ENCODE results near the gene COA8. TPM values are rescaled to one million over a fixed set of nuclear protein-coding genes. Genes with fewer than 3 reads are reported as not detected.

The COA8 gene
- total and polyA plus RNA-seq, 2 of the 8 experiments (the other 6 are each of a cell fraction or from before 2014, with no cell fraction given) = 7.1 to 35.5 TPM

DNA sequence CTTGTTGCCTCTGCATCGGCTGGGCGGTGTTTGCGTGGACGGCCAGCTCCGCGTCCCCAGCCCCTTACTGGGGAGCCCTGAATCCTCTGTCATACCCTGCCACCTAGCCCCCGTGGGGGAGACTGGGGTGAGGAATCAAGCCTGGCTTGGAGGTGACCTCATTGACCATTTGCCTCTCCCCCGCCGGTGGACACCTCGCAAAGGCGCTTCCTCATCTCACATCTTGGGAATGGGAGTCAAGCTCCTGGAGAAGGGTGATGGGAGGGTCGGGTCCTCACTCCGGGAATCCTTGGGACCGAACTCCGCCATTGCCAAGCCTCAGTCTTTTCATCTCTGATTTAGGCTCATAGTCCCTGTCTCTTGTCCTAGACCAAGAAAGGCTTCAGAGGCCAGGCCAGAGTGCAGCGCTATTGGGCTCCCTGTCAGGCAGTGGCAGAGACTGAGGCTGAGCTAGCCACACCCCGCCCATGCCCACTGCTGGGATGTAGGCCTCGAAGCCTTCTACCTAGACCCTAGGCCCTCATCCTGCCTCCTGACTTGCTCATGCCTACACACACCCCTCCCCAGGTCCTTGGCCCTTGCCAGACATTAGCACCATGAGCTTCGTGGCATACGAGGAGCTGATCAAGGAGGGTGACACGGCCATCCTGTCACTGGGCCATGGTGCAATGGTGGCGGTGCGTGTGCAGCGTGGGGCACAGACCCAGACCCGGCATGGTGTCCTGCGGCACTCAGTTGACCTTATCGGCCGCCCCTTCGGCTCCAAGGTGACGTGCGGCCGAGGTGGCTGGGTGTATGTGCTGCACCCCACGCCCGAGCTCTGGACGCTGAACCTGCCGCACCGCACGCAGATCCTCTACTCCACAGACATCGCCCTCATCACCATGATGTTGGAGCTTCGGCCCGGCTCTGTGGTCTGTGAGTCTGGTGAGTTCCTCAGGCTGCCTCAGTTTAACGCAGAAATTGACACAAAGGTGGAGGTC, 33.1 kb upstream of the COA8 start:
- Histone ChIP-seq H3K36me3 (ENCODE audit: control insufficient read depth in 2 of 4, insufficient read depth in 4 of 4, low read length in 3 of 4) (peaks cover 0 to 10% (median 1%) of the 10 kb centered on the region in 4 experiments; a peak in 3 of 8 replicates), H4K20me1 (replicated peaks in 1 of 2; ENCODE audit: control insufficient read depth in 1 of 2, insufficient read depth in 2 of 2, low read length in 2 of 2) (peaks cover 13 to 37% of the 10 kb centered on the region in 2 experiments), H3K4ac (replicated peaks; ENCODE audit: insufficient read length, low read depth, low read length) (peak overlapping the region; percentile 97), H3K56ac (replicated peaks; ENCODE audit: insufficient read length, low read depth, low read length) (peak overlapping the region; percentile 44), H2BK12ac (ENCODE audit: low read depth, low read length) (no peak overlapping the region; the same call in 1 of the 2 replicates), H3K18ac (ENCODE audit: extremely low read depth, low read length) (no peak overlapping the region), H3K27ac (ENCODE audit: low read depth, low read length) (peak overlapping the region; percentile 59; the same call in 1 of the 2 replicates), H2BK5ac (ENCODE audit: low read depth, low read length) (no peak overlapping the region), H3K9ac (replicated peaks in 1 of 4; ENCODE audit: extremely low read depth in 1 of 4, low read depth in 3 of 4, low read length in 3 of 4) (peak overlapping the region; percentile 59 to 82 (median 68)), H3K9me3 (ENCODE audit: insufficient read depth in 2 of 2, low read depth in 1 of 2, low read length in 1 of 2) (no peaks in the 10 kb centered on the region), H3K4me1 (replicated peaks in 1 of 4; ENCODE audit: control insufficient read depth in 3 of 4, insufficient read depth in 4 of 4, low read length in 3 of 4) (peaks cover 0 to 12% (median 10%) of the 10 kb centered on the region in 4 experiments; a peak in 6 of 7 replicates), H2BK20ac (ENCODE audit: low read length) (no peak overlapping the region), H3K23me2 (ENCODE audit: low read depth, low read length) (peaks cover 8% of the 10 kb centered on the region; the same call in 1 of the 2 replicates), H3K4me3 (ENCODE audit: extremely low read depth in 1 of 4, insufficient read depth in 2 of 4, low read depth in 3 of 4, low read length in 4 of 4) (peak overlapping the region; percentile 61 to 97 (median 94)), H2AFZ (ENCODE audit: low read length) (no peak overlapping the region), H3K79me2 (ENCODE audit: control insufficient read depth in 1 of 2, insufficient read depth in 2 of 2, low read length in 2 of 2) (peaks cover 5 to 20% of the 10 kb centered on the region in 2 experiments; a peak in 3 of 4 replicates), H3K23ac (ENCODE audit: insufficient read length) (no peak overlapping the region), H3K79me1 (ENCODE audit: low read depth, low read length) (peaks cover 24% of the 10 kb centered on the region), H2BK15ac (ENCODE audit: low read length) (no peak overlapping the region), H2BK120ac (replicated peaks; ENCODE audit: low read depth, low read length) (no peak overlapping the region), H3K4me2 (ENCODE audit: insufficient read depth in 1 of 2, low read depth in 2 of 2, low read length in 2 of 2) (peak overlapping the region; percentile 87 to 97), H4K8ac (ENCODE audit: extremely low read depth, insufficient read depth, low read length) (peak overlapping the region; percentile 79), H2AK5ac (ENCODE audit: low read depth, low read length) (0 out of 2 replicates have a peak overlapping the region, but pooled peaks have one; percentile 61), H4K91ac (replicated peaks; ENCODE audit: insufficient read length, low read length) (peak overlapping the region; percentile 44), H3K14ac (ENCODE audit: insufficient read length) (no peak overlapping the region), H3K27me3 (replicated peaks in 1 of 4; ENCODE audit: control insufficient read depth in 3 of 4, extremely low read depth in 1 of 4, insufficient read depth in 3 of 4, low read length in 3 of 4) (peaks cover 0 to 7% (median 0%) of the 10 kb centered on the region in 4 experiments; a peak in 2 of 7 replicates), H4K5ac (ENCODE audit: insufficient read length, low read depth, low read length) (no peak overlapping the region)
- POLR2A ChIA-PET (ENCODE audit: partially characterized antibody) = interaction anchor here (0.6 to 29.8 kb wide), 11 partner anchors 11 to 379 kb away, joined by 3 to 844 read pairs (median 3); partner anchors contain the start of genes BAG5, CKB and EIF5
- no peak for DNase-seq (ENCODE audit: low read depth in 1 of 2, low spot score in 2 of 2)
- WGBS, 2 experiments (ENCODE audit: extremely low coverage in 1 of 2, insufficient coverage in 1 of 2, insufficient read length in 1 of 2, insufficient replicate concordance in 2 of 2, low coverage in 1 of 2, low lambda C conversion rate in 2 of 2, missing lambda C conversion rate in 1 of 2) = 54% methylated on average over 42 of the region's 42 CpGs; no CpG with 5 or more reads in 1 of the 2 experiments
- CTCF ChIA-PET (ENCODE audit: partially characterized antibody) = interaction anchor here (0.6 to 28.8 kb wide), 5 partner anchors 17 to 425 kb away, joined by 3 to 921 read pairs (median 3); partner anchors contain the start of gene CKB
- FAIRE-seq = no peak
- TF ChIP-seq CBX5 (IDR thresholded peaks at IDR 0.05; ENCODE audit: low read depth, low read length) (no peak), BACH1 (IDR thresholded peaks at IDR 0.05; ENCODE audit: low read length) (no peak), SAP30 (IDR thresholded peaks at IDR 0.05; ENCODE audit: insufficient read depth, insufficient replicate concordance, low read length) (peak; percentile 90), SRF (IDR thresholded peaks at IDR 0.05; ENCODE audit: low read depth, low read length) (no peak), PHF8 (conservative IDR thresholded peaks at IDR 0.05; ENCODE audit: low read depth, low read length) (no peak), MAFK (IDR thresholded peaks at IDR 0.05; ENCODE audit: low read depth, low read length) (no peak), KDM5A (IDR thresholded peaks at IDR 0.05; ENCODE audit: low read length) (0 out of 2 replicates have a peak, but pooled peaks have one; percentile 2), RAD21 (IDR thresholded peaks at IDR 0.05 in 1 of 2, conservative IDR thresholded peaks at IDR 0.05 in 1 of 2; ENCODE audit: low read depth in 2 of 2, low read length in 2 of 2) (no peak), RBBP5 (IDR thresholded peaks at IDR 0.05; ENCODE audit: borderline replicate concordance, low read depth, low read length) (no peak)

Measured in H1 (cell line).